Peyer's patch (tissue), 4 donors: ENCODE data around the gene FGFRL1.

Source experiments
- CTCF ChIP-seq, 6 experiments: fragments of 450-650 bp in 4 of 6; fragments of 200-600 bp in 2 of 6; sonication (generic) in 1 of 6; IDR thresholded peaks; one replicate each; pipeline ENCODE4 v1.5.1; 2017 to 2019; ENCODE audit warnings: antibody characterized with exemption in 6 of 6, mild to moderate bottlenecking in 3 of 6, moderate library complexity in 1 of 6
- POLR2A ChIP-seq, 2 donors: fragments of 450-650 bp; IDR thresholded peaks; one replicate each; pipeline ENCODE4 v1.5.1; 2017; ENCODE audit warnings: antibody characterized with exemption in 2 of 2, mild to moderate bottlenecking in 2 of 2, moderate library complexity in 2 of 2

DNA sequence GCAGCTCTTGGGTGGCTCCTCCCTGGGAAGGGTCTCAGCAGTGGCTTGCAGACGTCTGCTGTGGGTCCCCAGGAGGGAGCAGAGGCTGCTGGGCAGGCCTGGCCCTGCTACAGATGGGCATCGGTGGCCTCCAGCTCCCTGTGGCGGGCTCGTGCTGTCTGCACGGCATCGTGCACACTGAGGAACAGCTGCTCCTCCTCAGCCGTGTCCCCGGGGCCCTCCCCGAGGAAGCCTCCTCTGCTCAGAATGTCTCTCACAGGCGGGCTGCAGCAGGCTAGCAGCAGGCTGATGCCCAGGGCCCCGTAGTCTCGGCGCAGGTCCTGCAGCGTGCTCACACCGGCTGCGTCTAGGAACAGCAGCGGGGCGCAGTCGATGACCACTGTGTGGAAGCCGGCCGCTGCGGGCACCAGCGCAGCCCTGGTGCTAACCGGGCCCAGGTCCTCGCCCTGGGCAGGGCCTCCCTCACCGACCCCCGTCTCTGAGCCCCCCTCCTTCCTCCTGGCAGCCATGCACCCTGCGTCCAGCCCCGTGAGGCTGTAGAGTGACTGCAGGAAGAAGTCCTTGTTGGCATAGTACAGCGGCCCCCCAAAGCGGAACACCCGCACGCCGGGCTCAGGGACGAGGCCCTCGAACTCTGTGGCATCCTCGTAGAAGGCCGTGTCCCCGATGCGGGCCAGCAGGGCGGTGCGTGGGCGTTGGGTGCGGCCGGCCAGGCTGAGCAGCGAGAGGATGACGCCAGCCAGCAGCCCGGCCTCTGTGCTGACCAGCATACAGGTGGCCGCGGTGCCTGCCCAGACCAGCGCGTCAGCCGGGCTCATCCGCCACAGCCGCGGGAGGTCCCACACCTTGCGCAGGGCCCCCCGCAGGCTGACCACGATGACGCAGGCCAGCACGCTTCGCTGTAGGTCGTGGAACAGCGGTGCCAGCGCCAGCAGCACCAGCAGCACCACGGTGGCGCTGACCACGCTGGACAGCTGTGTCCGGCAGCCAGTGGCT lies 22.4 kb upstream of the FGFRL1 start:
- TF ChIP-seq POLR2A (IDR thresholded peaks at IDR 0.05) (no peak), CTCF (IDR thresholded peaks at IDR 0.05) (no peak)
